ENCODE measurements around the gene TUNAR.

The TUNAR gene

DNA sequence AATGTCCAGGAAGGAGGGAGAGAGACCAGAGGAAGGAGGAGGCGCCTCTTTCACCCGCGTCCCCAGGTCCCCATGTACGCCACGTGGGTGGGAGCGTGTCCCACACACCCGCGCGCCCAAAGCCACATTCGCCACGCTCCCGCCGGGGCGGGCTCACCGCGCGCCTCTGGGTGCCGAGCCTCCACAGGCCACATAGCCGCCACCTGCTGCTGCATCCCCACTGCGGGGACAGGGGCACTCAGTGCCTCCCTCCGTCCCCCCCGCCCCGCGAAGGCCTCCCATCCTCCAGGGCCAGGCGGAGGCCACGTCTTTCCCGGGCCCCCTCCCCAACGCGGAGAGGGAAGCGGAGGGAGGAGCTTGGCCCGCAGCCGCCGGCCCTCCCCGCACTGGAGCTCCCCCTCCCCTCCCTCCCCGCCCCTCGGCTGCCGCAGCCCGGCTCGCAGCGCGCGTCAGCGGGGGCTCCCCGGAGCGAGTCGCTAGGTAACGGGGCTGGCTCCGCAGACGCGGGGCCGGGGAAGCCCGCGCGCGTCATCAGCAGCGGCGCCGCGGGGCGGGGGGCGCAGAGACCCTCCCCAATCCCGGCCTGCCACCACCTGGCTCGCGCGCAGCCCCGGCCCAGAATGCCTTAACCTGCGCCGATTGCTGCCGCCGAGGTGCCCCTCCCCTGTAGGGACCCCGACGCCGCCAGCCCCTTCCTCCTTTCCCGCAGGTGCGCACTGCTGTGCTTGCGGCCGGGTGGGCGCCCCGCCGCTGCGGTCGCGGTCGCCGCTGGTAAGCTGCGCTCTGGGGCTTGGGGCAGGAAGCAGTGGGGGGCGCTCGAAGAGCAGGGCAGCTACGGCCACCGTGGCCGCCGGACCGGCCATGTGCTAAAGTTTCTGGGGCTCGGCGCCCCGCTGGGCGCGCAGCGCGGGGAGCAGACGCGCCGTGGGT, 536 bp upstream of the TUNAR start:
- DNase-seq: no peak

GRCh38 chr14:95877633-95878032, 1.0 kb downstream of the TUNAR start:
- DNase-seq: no peak

DNA sequence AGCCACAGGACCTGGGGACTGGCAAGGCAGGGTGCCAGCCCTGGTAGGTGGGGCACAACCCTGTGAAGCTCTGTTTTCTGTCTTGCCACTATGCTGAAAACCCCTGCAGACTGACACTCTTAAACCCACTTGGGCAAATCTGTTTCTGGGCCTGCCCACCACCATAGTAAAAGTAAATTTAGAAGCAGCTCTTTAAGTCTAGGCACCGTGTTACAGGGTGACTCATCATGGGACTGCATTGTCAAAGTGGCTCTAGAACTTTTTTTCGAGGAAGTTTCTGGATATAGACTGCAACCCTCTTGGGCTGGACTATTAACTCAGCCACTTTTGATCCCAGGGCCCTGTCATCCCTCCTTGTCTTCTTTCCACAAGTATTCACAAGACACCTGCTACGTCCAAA, 7.7 kb downstream of the TUNAR start:
- no peak for DNase-seq

DNA sequence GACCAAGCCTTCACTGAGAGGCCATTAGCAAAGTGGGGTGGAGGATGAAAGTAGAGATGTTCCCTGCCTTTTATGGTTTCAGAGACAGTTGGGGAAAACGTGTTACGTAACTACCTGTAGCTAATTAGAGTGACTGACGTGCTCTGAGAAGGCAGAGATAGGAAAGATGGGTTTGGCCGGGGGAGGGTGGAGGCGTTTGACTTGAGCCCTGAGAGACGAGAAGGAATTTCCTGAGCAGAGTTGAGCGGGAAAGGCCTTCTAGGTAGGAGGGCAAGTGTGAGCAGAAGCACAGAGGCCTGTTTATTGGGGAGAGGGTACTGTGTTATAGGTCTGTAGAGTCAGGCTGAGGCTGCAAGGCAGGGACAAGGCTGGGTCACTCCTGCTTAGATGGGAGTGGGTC, 8.6 kb downstream of the TUNAR start:
- no peak for DNase-seq

DNA sequence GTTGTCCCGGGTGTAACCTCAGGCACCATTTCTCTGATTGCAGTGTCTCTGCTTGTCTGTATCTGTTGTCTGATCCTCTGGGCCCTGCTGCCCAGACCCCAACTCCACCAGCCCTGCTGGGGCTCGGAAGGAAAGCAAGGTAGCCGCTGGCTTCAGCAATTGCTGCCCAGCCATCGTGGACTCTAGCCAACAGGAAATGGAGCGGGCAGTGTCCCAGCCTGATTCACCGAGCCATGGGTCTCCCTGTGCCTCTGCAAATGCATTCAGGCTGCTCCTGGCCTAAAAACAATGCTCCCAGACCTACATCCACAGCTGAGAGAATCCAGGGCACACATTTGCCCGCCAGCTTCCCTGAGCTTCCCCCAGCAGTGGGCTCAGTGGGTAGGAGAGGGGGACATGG, 9.2 kb downstream of the TUNAR start:
- DNase-seq: no peak

GRCh38 chr14:95886366-95887056, 9.9 kb downstream of the TUNAR start:
- no peak for DNase-seq

GRCh38 chr14:95887351-95887750, 10.7 kb downstream of the TUNAR start:
- DNase-seq: no peak

DNA sequence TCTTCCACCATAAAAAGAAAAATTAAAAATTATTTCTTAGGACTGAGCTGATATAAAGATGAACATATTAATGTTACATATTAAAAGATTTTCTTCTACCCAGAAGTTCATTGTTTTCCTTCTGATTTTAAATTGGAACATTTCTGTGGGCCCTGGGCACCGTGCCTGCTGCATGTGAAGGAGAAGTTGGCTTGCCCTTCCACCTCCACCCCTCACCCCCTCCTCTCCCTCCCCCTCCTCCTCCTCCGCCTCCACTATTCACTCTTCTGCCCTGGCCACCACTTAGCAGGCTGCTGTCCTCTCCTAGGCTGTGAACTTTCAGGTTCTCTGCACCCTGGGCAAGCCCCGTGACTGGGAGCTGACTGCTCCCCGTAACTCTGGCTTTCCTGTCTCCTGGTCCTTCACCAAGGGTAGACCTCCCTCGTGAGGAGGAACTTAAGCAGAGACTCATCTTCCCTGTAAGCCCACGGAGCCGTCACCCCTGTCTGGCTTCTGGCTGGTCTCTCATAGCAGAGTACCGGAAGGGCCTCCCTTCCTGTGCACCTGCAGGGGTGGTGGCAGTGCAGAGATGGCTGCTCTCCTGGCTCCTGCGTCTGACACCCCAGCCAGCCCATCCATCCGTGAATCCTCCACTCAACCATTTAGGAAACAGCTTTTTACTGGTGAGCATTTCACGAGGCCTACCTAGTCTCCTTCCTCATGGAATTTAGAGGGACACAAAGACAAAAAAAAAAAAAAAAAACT, 12.8 kb downstream of the TUNAR start:
- DNase-seq: no peak

- no peak for DNase-seq
These were observed 15.1 kb downstream of the TUNAR start for GRCh38 chr14:95891742-95892141.

- DNase-seq: no peak
These were observed 15.5 kb downstream of the TUNAR start for GRCh38 chr14:95892142-95892541.

DNA sequence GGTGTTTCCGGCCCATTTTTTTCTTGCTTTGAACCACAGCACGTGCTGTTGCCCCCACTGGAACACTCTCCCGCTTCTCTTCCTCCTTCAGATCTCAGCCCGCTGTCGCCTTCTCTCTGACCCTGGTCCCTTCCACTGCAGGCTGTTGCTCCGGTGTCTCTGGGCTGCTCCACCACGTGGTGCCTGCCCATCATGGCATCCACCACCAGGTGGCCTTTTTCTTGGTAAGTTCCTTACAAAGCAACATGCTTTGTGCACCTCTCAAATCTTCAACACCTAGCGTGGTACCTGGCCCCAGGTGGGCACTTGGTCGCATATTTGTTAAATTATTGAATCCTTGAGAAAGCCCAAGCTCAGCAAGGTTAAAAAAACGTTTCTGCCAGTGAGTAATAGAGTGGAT, 19.1 kb downstream of the TUNAR start:
- peak; percentile 18 for DNase-seq

GRCh38 chr14:95896498-95897135, 20.0 kb downstream of the TUNAR start:
- DNase-seq: no peak

DNA sequence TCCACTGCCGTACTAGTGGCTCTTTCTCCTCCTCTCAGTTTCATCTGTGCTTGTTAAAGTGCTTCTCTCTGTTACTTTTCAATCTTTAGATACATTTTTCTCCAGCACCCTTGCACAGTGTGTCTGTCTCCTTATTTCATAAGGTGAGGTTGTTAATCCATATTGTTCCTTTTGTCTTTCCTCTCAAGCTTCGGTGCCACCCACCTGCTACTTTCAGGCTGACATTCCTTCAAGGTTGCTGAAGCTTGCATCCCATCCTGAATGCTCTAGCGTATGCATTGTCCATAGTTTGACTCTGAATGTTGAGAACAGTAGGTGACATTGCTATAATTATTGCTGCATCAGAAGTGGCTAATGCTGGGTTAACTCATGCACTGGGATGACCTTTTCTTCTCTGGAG, 20.6 kb downstream of the TUNAR start:
- no peak for DNase-seq

DNA sequence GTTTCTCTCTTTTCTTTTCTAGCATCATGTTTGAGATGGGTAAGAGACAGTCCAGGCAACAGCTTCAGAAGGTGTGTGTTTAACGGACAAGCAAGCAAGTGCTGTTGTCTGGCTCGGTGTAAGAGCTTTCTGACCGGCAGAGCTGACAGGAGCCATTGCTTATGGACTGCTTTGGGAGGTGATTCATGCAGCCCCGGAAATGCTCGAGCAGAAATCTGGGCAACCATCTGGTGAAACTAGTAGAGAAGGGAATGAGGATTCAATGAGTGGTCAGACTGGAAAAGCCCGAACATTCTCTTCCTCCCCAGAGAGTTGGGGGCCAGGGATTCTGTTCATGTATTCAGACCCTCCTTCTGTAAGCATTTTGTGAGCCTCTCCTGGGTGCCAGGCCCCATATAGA, 24.4 kb downstream of the TUNAR start:
- no peak for DNase-seq

DNA sequence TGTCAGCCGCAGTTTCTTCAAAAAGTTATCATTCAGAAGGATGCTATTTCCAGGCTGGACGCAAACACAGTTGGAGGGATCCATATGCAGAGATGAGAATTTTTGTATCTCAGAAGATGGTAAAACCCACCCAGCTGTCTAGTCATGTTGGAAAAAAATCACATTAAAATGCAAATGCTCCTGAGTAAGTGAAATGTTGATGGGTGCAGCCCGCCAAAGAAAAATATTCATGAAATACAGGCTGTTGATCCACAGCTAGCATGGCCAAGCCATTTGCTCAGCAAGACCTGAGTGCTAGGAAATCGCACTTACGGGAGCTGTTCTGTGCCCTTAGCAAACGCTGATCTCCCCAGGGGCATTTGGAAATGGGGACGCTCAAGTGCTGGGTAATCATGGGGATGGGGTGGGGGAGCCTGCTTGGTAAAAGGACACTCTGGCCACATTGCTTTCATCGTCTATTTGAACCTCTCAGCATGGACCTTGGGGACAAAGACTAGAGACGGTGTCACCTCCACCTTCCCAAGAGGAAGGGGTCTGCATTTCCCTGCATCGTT, 25.7 kb downstream of the TUNAR start:
- no peak for DNase-seq

DNA sequence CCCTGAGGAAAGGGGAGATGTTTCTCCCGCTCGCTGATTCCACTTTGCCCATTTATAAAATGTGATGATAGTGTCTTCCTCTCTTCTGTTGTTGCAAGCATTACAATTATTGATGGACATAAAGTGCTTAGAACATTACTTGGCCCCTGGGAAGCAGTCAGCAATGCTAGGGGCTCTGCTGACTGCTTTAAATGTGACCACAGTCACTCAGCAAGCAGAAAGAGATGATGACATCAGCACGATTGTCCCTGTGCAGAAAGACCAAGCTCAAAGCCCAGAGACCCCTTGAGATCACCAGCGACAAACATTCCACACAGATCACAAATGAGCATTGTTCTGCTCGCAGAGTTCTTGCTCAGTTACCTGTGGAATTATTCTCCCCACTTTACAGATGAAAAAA, 26.5 kb downstream of the TUNAR start:
- DNase-seq: no peak

DNA sequence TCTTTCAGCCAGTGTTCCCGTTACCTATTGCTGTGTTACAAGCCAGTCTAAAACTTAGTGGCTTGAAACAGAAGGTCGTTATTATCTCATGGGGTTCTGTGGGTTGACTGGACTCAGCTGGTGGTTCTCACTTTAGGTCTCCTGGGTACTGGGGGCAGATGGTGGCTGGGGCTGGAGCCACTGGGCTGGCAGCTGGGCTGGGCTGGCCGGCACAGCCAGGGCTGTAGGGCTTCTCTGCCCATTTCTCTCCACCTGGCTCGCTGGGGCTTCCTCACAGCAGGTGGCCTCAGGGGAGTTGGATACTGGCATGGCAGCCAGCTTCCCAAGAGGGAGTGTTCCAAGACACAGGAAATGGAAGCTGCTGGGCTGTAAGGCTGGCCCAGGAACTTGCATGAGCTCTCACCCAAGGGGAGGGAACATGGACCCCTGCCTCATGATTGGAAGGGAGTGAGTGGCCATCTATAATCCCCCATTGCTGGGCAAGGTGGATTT, 27.0 kb downstream of the TUNAR start:
- DNase-seq: no peak

DNA sequence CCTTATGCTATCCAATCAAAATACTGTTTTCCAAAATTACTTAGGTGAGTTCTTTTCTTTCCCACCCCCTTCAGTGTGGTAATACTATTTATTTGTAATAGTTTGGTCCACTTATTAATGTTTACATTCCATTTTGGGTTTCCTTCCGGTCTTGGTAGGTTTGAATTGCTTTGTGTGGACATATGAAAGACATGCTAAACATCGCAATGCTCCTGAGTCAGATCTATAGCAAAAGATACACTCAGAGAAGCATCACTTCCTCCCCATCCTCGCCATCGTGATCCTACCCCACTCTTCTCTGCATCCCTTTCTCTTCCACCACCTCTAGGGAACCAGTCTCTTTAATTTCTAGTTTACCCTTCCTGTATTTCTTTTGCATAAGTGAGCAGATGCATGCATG, 30.0 kb downstream of the TUNAR start:
- no peak for DNase-seq

GRCh38 chr14:95910628-95911027, 34.0 kb downstream of the TUNAR start:
- no peak for DNase-seq

DNA sequence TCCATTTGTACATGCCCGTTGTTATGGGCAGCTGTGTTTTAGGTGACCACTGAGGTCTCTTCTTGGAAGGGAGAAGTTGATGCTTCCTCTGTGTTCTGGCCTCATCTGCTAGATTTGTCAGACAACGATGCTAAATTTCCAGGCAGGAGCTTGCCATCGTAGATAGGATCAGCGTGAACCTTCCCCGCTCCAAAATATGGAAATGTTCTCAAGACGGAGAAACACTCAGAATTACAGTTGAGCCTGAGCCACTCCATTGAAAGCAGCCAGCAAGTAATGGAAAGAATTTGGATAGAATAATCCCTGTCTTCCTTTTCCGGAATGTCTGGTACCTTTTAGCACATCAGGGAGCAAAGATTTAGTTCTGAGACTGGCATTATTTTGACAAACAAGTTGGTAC, 34.8 kb downstream of the TUNAR start:
- no peak for DNase-seq

GRCh38 chr14:95915330-95915729, 38.7 kb downstream of the TUNAR start:
- no peak for DNase-seq

DNA sequence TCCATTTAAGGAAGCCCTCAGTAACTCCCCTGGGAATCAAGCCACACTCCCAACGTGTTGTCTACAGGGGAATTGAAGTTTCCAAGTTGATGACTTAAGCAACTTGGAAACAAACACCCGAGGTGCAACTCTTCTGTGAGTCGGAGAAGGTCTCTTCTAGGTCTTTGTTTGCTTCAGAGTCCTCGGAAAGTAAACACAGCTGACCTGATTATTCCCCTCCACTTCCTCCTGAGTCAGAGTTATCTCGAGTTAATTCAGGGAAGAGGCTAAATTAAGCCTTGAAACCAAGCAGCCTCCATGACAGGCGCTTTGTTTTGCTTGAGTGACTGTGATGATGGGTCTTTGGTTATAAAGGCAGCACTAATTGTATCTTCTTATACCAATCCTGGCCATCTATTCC, 41.8 kb downstream of the TUNAR start:
- DNase-seq: no peak
